SK-N-SH (cell line): ENCODE data around the gene NUAK2.

Source experiments
- CTCF ChIP-seq: fragments of 200-600 bp; sonication (generic); IDR thresholded peaks from 2 replicates; pipeline ENCODE4 v1.6.1; 2017; ENCODE audit warnings: antibody characterized with exemption, mild to moderate bottlenecking, moderate library complexity
- POLR2AphosphoS5 ChIP-seq: IDR thresholded peaks from 2 replicates; pipeline ENCODE4 v1.6.1; 2012; ENCODE audit warnings: low read depth, low read length
- RCOR1 ChIP-seq: fragments of 150-350 bp; IDR thresholded peaks from 2 replicates; pipeline ENCODE4 v1.6.1; 2017; ENCODE audit warnings: antibody characterized with exemption, low read length

DNA sequence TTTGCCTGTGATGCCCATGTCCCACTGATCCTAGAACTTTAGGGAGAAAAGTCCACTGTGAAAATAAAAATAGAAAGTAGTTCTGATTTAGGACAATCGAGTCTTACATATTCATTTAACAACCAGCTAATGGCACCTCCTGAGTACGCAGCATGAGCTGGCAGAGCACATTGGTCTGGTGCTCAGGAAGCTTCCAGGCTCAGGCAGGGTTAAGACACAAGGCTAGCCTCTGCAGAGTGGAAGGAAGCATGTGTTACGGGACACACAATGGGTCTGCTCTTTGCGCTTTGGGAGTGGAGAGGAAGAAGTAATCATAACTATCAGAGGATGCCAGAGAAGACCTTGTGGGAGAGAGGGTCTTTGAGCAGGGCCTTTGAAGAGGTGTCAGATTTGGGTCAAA is 39.3 kb upstream of the NUAK2 start:
- TF ChIP-seq RCOR1 (no peak), CTCF (no peak), POLR2AphosphoS5 (no peak)
